NCI-H2171 treated with DMSO at 0.1 percent for 48 hours (cell line): ENCODE results near the gene POLD1.
A peak's percentile ranks its signal among the peaks of the same experiment; 100 is the strongest.

ENCODE experiments used
- DNase-seq: peaks from one replicate; lab custom pipeline; 2025; lab: John Stamatoyannopoulos, UW

Gene POLD1

DNA sequence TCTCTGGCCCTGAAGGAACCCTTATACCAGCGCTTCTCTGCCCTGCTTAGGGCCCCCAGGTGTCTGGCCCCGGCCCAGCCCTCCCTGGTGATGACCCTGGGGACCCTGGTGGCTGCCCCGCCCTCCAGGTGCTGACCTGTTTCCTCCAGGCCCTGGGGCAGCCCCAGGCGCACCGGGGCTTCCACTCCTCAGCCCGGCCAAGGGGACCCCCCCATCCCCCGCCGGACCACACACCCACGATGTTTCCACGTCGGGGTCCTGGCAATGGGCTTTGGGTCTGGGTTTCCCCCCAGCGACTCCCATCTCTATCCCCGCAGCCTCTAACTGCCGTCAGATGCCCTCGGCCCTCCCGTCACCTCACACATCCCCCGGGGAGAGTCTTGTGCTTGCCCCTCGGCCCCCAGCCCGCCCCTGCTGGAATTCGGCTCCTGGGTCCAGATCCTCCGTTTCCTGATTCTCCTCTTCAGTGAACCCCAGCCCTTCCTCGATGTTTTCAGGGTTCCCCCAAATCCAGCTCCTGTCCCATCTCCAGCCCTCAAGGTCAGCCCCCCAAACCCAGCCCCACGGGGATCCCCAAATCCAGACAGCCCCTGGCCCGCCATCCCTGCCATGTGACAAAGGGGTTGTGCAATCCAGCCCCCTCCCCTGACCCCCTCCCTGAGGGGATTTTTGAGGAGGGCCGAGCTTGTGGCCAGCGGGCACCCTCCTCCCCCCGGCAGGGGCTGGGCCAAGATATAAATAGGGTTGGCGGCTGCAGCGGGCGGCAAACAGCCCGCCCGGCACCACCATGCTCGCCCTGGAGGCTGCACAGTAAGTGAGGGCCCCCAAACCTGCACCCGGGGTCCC lies 34.3 kb downstream of the POLD1 start, which contains the start of gene SPIB:
Gene SPIB, plus strand, starts transcription at position 763 of the 846 bp plus-strand sequence. Its CDS starts 25 bp downstream, at position 788.
- no peak for DNase-seq

DNA sequence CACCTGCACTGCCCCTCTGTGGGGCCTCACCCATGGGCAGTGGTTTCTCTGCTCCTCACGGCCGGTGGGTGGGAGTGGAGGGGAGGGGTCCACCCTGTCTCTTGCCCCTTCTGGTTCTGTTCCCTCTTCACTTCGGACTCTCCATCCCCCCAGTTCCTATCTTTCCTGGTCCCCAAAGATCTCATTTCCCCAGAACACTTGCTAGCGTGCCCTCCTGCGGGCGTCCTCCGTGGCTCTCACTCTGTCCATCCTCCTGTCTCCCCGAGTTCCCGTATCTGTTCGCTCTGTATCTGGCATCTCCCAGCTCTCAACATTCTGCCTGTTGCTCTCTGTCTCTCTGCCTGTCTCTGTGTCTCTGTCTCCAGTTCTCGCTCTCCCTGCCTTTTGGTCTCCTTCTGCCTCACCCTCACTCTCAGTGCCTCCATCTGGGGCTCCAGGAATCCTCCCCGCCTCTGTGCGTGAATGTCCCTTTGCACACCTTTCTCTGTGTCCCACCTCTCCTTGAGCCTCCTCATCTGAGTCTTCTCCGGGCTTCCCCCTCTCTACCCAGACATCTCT lies 35.0 kb downstream of the POLD1 start:
- no peak for DNase-seq

DNA sequence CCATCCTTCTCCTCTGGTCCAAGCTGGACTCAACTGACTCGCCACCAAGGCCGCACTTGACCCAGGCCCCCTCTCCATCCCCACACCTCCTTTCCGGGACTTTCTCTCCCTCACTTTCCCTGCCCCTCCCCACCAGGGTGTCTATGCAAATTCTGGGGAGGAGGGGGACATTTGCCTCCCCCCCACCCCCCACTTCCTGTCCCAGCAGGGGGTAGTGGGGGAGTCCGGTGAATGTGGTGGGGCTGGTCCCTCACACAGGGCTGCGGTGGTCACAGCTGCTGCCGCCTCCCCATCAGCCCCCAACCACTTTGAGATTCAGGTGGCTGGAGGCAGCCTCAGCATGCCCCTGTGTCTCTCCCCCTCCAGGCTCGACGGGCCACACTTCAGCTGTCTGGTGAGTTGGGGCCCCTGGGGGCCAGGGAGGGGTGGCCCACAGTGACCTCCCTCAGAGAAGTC lies 35.5 kb downstream of the POLD1 start:
- no peak for DNase-seq

DNA sequence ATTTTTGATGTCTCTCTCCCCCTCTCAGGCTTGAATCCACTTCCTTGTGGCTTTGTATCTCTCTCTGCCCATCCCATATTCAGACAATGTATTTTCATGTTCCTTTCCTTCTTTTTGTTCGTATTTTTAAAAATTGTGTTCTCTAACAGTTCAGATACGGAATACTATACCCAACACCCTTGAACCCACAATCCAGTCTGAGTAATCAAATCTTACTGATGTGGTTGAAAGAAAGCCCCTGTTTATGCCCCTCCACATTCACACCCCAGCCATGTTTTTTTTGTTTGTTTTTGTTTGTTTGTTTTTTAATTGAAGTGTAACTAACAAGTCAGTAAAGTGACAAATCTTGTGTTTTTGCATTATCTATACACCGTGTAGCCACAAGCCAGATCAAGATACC lies 36.0 kb downstream of the POLD1 start:
- no peak for DNase-seq

DNA sequence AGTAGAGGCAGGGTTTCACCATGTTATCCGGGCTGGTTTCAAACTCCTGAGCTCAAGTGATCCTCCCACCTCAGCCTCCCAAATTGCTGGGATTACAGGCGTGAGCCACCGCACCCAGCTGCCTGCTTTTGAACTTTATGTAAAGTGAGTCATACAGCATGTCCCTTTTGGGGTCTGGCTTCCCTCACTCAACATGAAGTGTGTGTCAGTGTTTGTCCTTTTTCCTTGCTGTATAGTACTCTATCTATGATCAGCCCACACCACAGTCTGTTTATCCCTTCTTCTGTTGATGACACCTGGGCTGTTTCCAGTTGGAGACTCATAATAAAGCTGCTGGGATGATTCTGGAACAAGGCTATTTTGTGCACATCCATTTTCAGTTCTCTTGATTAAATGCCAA lies 36.7 kb downstream of the POLD1 start:
- no peak for DNase-seq

DNA sequence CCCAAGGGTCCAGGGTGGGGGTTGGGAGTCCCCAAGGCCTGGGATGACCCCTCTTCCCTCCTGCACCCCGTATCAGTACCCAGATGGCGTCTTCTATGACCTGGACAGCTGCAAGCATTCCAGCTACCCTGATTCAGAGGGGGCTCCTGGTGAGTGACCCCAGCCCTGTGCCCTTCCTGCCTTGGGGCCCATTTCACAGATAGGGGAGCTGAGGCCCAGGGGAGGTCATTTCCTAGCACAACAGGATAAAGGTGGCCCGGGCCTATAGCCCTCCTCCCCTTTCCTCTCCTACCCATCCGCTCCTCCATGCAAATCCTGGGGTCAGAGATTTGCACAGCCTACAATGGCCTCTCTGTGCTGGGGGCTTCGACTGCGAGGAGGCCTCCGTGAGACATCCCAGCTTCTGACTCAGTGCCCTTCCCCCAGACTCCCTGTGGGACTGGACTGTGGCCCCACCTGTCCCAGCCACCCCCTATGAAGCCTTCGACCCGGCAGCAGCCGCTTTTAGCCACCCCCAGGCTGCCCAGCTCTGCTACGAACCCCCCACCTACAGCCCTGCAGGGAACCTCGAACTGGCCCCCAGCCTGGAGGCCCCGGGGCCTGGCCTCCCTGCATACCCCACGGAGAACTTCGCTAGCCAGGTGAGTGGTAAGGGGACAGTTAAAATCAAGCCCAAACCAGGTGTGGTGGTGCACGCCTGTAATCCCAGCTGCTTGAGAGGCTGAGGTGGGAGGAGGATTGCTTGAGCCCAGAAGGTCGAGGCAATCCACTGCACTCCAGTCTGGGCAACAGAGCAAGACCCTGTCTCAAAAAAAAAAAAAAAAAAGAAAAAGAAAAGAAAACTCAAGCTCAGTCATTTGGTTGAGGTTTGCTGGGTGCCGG lies 38.5 kb downstream of the POLD1 start:
- no peak for DNase-seq

DNA sequence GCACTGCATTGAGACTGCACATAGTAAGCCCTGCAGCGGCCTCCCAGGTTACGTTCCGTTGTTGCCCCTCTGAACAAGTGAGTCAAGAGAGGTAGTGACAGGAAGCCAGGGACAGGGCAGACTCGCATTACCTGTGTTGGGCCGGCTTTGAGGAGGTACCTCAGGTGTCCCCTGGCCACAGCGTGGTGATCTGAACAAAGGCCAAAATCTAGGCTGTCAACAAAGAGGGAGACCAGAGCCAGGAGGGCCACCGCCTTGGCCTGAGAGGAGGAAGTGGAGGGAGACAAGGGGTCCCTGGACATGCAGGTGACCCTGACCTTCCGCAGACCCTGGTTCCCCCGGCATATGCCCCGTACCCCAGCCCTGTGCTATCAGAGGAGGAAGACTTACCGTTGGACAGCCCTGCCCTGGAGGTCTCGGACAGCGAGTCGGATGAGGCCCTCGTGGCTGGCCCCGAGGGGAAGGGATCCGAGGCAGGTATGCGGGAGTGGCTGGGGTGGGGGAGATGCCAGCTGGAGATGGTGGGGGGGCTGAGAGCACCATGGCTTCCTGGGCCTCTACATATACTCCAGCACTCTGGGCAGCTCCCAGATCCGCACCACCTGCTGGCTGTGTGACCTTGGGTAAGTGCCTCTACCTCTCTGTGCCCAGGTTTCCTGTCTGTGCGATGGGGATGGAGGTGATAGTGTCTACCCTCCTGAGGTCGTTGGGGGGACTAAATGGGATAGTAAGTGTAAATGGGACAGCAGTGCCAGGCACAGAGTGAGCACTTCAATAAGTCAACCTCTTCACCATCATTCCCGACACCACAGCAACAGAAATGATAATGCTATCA lies 39.3 kb downstream of the POLD1 start:
- no peak for DNase-seq

DNA sequence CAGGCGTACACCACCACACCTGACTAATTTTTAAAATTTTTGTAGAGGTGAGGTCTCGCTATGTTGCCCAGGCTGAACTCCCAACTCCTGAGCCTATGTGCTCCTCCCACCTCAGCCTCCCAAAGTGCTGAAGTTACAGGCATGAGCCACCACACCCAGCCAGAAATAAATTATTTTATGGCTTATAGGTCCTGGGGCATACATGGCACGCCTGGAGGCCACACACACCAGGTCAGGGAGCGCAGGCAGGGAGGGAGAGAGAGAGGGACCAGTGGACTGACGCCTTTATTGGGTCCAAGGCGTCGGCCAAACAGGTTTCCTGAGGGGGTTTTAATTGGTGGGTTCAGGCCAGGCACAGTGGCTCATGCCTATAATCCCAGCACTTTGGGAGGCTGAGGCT lies 41.4 kb downstream of the POLD1 start:
- no peak for DNase-seq

DNA sequence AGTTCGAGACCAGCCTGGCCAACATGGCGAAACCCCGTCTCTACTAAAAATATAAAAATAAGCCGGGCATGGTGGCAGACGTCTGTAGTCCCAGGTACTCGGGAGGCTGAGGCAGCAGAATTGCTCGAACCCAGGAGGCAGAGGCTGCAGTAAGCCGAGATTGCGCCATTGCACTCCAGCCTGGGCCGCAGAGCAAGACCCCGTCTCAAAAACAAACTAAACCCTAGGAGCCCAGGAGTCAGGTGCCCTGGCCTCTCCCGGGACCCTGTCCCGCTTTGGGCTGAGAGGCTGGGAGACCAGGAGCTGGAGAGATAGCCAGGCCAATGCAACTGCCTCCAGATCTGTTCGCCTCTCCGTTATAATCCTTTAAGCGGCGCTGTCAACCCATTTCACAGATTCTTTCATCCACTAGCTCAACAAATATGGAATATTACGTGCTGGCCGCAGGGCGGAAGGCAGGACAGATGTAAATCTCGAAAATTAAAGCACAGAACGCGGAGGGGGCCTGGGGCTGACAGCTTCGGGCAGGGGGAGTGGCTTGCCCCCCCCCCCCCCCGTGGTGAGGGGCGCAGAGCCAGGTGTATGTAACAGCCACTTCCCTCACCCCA lies 43.3 kb downstream of the POLD1 start:
- DNase-seq = no peak

DNA sequence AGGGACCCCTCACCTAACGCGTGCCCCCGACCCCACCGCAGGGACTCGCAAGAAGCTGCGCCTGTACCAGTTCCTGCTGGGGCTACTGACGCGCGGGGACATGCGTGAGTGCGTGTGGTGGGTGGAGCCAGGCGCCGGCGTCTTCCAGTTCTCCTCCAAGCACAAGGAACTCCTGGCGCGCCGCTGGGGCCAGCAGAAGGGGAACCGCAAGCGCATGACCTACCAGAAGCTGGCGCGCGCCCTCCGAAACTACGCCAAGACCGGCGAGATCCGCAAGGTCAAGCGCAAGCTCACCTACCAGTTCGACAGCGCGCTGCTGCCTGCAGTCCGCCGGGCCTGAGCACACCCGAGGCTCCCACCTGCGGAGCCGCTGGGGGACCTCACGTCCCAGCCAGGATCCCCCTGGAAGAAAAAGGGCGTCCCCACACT lies 43.9 kb downstream of the POLD1 start:
- peak; percentile 11 for DNase-seq

DNA sequence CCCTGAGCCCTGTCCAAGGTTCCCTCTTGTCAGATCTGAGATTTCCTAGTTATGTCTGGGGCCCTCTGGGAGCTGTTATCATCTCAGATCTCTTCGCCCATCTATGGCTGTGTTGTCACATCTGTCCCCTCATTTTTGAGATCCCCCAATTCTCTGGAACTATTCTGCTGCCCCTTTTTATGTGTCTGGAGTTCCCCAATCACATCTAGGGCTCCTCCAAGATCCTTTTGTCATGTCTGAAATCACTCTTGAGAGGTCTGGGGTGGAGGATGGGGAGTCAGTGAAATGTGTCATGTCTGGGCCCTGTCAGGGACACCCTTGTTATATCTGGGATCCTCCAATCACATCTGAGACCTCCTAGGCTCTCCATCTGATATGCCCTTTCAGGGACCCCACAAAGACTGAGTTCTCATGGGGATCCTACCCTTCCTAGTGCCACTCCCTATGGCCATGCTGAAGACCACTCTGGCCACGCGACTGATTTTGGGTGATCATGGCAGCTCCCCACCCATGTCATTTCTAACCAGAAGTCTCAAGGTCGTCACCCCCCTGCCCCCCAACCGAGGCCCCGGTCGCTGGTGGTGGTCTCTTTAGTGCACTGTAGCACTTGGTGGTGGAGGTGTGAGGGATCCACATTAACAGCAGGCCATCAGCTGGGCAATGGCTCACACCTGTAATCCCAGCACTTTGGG lies 44.8 kb downstream of the POLD1 start:
- DNase-seq = no peak

DNA sequence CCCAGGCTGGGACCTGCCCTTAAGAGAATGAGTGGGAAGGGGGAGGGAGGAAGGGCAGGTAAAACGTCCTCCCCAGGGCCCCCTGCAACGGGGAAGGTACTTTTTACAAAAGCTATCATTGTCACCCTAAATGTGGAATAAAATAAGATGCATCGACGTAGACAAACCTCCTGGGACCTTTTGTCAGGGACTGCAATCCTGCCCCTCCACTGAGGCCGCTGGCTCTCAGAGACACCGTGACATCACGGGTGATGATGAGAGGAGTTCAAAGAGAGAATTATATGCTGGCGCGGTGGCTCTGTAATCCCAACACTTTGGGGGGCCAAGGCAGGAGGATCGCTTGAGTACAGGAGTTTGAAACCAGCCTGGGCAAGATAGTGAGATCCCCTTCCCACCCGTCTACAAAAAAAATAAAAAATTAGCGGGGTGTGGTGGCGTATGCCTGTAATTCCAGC lies 46.8 kb downstream of the POLD1 start:
- DNase-seq = peak; percentile 43

DNA sequence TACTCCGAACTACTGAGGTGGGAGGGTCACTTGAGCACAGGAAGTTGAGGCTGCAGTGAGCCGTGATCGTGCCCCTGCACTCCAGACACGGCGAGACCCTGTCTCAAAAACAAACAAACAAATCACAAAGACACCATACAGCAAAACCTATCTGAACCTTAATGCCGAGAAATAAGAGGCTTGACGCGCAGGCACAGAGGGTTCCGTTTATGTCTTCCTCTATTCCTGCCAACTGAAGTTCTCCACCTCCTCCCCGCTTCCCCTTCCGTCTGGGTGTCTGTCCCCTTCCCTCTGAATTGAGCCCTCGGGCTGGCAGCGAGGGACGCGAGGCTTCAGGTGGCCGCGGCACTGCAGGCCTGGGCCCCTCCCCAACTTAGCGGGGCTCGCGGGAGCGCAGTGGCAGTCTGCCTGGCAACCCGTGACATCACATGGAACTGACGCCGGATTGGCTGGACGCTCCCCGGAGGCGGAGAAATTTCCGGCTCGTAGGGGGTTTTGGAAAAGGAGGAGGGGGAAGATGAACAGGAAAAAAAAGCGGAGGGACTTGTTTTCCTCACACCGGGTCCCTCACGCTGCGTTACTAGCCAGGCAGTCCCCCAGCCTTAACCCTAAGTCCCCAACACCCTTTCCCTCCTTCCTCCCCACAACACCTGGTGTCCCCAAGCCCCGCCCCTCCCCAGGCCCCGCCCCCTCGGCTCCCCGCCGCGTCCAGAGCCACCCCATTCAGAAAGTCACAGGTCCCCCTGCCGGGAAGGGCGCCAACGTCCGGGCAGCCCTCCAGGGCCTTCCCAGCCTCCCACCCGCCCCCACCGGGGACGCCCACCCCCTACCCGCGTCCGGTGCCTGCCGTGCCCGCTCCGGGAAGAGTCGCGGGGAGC lies 47.4 kb downstream of the POLD1 start:
- DNase-seq = peak; percentile 74

DNA sequence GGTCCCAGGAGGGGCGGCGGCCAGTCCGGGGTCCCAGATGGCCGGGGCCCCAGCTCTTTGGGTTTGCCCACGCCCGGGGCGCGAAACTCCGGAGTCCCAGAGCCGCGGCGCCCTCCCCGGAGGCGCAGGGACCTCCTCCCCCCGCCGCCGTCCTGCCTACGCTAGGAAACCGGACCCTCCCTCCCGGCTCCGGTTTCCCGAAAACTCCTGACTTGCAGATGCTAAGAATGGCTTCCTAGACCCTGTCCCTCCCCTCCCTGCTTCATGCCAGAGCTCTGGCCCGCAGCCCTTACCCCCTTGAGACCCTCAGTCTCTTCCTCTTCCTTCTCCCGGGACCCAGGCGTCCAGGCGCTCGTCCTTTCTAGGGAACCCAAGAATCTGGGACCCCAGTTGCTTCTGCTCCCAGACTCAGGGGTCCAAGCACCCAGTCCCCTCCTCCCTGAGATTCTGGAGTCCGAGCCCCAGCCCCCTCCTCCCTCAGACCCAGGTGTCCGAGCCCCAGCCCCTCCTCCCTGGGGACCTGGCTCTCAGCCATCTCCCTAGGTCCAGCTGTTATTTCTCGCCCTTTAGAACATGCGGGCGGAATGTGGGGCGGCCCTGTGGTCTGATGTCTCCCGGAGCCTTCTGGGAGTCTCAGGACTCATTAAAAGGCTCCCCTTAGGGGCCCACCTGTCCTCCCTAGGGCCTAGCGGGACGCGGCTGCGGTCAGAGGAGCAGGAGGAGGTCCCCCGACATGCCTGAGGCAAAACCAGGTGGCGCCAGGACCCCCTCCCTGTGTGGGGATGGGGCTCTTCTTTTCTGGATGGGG lies 48.3 kb downstream of the POLD1 start, which contains the start of gene MYBPC2:
Gene MYBPC2, plus strand, starts transcription at position 672 of the 808 bp plus-strand sequence. Its CDS starts 62 bp downstream, at position 734.
- DNase-seq = peak; percentile 12

DNA sequence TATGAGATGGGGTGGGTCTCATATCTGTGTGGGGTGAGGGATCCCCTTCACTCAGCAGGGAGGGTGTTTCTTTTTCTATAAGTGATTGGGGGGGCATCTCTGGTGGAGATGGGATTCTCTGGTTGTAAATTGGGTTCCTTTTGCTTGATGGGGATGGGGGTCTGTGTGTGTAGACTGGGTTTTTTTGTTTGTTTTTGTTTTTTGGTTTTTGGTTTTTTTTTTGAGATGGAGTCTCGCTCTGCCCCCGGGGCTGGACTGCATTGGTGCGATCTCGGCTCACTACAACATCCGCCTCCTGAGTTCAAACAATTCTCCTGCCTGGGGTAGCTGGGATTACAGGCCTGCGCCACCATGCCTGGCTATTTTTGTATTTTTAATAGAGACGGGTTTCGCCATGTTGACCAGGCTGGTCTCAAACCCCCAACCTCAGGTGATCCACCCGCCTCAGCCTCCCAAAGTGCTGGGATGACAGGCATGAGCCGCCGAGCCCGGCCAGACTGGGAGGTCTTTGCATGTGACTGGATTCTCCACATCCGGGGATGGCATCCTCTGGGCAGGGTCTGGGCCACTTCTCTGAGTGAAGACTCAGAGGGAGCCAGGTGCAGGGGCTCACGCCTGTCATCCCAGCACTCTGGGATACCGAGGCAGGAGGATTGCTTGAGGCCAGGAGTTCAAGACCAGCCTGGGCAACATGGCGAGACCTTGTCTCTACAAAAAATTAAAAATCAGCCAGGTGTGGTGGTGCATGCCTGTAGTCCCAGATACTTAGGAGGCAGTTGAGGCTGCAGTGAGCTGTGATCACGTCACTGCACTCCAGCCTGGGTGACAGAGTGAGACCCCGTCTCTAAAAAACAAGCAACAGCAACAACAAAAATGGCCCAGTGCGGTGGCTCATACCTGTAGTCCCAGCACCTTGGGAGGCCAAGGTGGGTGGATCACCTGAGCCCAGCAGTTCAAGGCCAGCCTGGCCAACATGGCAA lies 49.3 kb downstream of the POLD1 start:
- DNase-seq = no peak

DNA sequence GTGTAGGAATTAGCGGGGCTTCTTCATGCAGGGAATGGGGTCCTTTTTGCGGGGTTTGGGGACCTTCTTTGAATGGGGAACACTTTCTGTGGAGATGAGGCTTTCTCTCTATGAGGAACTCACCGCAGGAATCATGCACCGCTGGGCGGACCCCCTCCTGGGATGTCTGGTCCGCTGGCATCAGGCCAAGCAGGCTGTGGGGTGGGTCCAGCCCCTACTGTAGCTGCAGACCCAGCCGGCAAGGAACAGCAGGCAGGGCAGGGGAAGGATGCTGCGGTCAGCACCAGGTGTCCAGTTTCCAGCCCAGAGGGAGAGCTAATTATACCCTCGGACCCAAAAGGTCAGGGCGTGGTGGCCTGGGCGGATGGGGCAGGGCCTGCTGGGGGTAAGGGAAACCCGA lies 50.4 kb downstream of the POLD1 start:
- no peak for DNase-seq

DNA sequence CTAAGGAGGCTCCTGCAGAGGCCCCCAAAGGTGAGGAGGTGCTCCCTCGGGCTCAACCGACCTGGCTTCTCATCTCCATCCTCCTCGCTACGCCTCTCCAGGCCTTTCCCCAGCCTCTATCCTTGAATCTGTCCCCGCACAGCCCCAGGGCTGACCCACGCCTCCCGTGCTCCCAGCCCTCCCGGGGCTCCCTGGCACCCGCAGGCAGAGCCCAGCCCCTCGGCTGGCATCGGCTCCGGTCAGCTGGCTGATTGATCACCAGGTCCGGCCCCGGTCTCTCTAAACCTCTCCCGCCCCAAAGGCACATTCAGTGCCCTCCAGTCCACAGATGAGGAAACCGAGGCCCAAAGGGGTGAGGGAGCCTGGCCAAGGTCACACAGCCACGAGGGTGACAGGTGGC lies 51.1 kb downstream of the POLD1 start:
- DNase-seq = no peak
